NCI-H1930 (cell line): Measurements from ENCODE around the gene PCDH15.

ENCODE experiments used
- DNase-seq, 2 experiments: peaks; one replicate each; lab custom pipeline; 2025; lab: John Stamatoyannopoulos, UW

PCDH15 gene

DNA sequence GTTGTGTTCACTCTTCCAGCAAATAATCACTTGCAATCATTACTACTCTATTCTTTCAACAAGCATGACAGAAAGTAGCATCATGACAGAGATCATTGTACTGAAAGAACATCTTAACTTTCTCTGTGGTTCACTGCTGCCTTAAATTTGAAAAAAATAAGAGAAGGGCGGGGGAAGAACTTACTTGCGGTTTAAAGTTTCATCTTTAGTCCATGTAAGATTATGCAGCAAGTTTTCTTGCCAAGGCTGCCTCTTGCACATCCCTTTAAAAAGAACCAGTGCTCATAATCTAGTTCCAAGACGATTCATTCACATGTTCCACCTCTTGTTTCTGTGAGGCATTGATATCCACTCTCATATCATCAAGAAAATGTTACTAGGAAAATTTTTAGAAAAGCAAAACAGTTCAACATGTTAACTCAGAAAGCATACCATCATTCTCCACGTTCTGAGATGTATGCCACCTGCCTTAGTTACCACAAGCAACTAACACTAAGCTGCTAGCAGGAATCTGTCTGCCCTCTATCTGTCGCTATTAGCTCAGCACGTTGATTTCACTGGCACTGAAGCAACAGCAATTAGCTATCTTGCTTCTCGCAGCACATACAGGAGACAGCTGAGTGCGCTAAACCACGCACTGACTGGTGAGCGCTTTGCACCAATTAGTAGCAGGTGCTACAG, at the start of gene PCDH15:
PCDH15 (minus strand) TSS at position 491 of the 681 bp plus-strand sequence. CDS start 136,969 bp downstream, outside the sequence.
- peak; percentile 1 to 22 for DNase-seq

GRCh38 chr10:54843932-54844331, 42.9 kb upstream of the PCDH15 start:
- DNase-seq, result no peak

GRCh38 chr10:54843085-54843646, 42.1 kb upstream of the PCDH15 start:
- no peak for DNase-seq

- DNase-seq, result no peak
Measured at GRCh38 chr10:54837479-54837878, 36.4 kb upstream of the PCDH15 start.

GRCh38 chr10:54833029-54833428, 32.0 kb upstream of the PCDH15 start:
- DNase-seq, result no peak

DNA sequence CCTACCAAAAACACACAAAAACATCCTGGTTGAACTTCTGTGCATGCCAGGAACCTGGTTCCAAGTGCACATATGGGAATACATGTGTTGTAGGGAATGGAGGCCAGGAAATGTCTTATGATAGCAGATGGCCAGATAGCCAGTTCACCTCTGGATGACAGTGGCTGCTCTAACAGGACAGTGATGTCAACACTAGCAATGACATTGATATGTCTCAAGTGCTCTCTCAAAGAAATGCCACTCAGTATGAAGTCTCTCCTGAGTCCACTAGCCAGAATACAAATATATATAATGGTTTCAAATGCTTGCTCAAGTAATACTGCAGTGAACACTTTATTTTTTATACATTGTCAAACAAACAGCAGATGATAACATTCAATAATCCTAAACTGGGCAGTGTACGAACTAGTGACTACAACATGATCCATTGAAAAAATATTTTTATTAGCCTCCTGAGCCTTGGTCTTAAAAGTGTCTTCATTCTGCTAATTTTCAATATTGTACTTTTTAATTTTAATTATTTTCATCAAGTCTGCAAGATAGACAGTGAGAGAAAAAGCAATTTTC, 26.0 kb upstream of the PCDH15 start:
- no peak for DNase-seq

DNA sequence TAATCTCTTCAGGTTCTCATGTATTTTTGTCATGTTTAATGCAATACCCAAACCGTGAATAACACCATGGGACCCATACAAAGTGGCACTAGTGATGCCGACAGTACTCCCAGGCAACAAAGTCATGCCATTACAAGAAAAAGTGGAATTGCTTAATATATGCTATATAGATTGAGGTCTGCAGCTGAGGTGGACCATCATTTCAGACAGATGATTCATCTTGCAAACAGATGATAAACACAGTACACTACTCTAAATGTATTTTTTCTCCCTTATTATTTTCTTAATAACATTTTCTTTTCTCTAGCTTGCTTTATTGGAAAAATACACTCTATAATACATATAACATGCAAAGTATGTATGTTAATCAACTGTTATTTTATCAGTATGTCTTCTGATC, 14.6 kb upstream of the PCDH15 start:
- DNase-seq, result no peak

- DNase-seq, result no peak
Measured at GRCh38 chr10:54808186-54808935, 7.3 kb upstream of the PCDH15 start.

GRCh38 chr10:54799506-54799905, 1.5 kb downstream of the PCDH15 start:
- peak in 1 of 2 experiments; percentile 42 for DNase-seq

GRCh38 chr10:54797636-54798321, 3.3 kb downstream of the PCDH15 start:
- no peak for DNase-seq

- DNase-seq, result no peak
Measured at GRCh38 chr10:54796881-54797280, 4.2 kb downstream of the PCDH15 start.

- no peak for DNase-seq
Measured at GRCh38 chr10:54776622-54777021, 24.4 kb downstream of the PCDH15 start.

DNA sequence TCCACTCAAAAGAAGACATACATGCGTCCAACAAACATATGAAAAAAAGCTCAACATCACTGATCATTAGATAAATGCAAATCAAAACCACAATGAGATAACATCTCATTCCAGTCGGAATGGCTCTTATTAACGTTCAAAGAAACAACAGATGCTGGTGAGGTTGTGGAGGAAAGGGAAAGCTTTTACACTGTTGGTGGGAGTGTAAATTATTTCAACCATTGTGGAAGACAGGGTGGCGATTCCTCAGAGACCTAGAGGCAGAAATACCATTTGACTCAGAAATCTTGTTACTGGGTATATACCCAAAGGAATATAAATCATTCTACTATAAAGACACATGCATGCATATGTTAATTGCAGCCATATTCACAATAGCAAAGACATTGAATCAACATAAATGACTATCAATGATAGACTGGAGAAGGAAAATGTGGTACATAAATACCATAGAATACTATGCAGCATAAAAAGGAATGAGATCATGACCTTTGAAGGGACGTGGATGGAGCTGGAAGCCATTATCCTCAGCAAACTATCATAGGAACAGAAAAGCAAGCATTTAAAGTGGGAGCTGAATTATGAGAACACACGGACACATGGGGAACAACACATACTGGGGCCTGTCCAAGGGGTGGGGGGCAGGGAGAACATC, 28.4 kb downstream of the PCDH15 start:
- DNase-seq, result no peak

DNA sequence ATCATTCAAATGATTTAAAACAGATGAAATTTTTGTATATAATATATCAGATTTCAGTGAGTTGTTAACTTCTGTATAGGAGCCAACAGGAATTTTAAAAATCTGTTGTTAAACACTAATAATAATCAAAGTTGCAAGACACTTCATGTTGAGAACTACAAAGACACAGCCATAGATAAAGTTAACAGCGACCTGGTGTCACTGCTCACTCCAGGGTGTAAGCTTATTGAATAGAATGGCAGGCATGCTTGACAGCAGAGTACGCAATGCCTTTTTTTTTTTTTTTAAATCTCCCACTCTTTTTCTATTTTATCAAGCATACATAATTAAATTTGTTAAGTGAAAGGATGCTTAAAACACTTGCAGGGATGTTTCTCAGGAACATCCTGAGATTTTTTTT, 32.0 kb downstream of the PCDH15 start:
- DNase-seq, result no peak

DNA sequence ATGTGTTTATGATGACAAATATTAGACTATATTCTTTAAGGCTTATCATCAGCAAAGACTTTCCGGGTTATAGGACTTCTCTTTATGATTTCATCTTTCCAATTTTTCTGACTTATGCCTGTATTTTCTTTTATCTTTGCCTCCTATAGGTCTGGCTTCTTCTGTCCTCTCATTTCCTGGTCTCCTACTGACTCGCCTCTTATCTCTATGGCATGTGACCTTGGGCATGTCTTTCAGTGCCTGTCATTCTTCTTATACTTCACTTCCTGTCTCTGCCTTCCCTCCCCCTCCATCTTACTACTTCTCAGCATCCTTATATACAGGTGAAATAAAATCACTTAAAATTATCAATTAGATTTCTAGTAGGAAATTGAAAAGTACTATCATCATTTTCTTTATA, 42.2 kb downstream of the PCDH15 start:
- no peak for DNase-seq

DNA sequence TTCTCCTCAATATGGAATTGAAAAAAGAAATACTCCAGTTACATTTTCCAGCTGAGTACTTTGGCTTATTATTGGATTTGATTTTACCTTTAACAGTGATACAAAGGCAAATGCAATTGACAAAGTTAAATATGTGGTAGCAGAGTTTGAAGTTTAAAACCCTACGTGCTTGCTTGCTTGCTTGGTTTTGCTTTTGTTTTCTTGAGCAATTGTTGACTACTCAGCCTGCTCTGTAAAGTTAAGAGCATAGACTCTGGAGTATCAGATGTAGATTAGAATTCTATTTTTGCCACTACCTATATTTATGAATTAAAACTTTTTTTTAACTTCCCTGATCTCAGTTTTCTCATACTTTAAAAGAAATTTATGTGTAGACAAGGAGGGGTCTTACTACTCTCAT, 51.4 kb downstream of the PCDH15 start:
- no peak for DNase-seq

- DNase-seq, result no peak
Measured at GRCh38 chr10:54745436-54745835, 55.6 kb downstream of the PCDH15 start.

DNA sequence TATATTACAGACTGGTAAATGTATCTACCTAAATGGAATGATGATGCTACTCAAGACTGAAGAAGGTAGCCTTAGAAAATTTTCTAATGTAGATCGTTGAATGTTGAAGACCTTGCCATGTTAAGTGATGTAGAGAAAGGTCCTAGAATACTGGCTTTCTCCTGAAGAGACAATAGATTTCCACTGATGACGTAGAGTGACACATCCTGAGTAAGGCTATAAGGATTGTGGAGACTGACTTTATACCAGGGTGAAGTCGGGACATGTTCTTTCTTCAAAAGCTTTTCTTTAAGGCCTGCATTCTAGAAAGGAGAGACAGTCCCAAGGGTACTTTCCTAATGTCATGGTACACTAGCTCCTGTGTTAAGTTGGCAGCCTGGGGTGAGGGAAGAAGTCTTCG, 58.6 kb downstream of the PCDH15 start:
- no peak for DNase-seq

DNA sequence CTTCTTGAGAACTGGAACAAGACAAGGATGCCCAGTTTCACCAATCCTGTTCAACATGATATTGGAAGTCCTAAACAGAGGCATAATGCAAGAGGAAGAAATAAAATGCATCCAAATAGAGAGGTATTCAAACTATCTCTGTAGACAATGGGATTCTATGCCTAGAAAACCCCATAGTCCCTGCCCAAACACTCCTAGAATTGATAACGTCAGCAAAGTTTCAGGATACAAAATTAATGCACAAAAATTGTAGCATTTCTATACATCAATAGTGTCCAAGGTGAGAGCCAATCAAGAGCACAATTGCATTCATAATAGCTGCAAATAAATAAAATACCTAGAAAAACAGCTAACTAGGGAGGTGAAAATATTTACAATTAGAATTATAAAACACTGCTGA, 72.5 kb downstream of the PCDH15 start:
- no peak for DNase-seq

DNA sequence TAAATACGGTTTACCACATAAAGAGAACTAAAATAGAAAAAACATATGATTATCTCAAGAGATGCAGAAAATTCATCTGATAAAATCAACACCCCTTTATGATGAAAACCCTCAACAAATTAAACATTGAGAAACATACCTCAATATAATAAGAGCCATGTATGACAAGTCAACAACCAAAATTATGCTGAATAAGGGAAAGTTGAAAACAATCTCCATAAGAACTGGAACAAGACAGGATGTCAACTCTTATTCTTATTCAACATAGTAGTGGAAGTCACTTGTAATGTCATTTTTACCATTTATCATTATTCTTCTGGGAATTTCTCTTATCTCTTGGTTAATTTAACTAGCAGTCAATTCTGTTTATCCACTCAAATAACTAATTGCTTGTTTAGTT, 79.0 kb downstream of the PCDH15 start:
- no peak for DNase-seq

DNA sequence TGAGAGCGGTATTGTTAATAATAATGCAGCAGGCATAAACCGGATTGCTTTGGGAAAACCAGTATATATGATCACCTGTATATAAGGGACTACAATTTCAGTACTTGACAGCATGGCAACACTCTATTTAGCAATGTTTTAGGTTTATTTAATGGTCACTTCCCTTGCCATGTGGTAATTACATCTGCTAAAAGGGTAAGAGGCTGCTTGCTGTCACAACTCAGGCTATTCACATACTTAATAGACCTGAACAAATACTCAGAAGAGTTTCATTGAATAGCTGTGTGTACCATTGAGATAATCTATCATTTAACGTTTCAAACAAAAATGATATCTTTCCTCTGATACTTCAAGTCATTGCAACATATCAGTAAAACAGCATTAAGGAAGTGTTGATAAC, 90.1 kb downstream of the PCDH15 start:
- peak; percentile 0 for DNase-seq

- no peak for DNase-seq
Measured at GRCh38 chr10:54708591-54708990, 92.4 kb downstream of the PCDH15 start.
